Ovary (tissue), 3 donors: Measurements from ENCODE around the gene NAV2.

Experiments
- CTCF ChIP-seq, 3 donors: fragments of 450-650 bp in 2 of 3; fragments of 200-600 bp in 1 of 3; IDR thresholded peaks; one replicate each; pipeline versions ENCODE4 v1.5.1 to v1.8.0; 2016 to 2022; ENCODE audit warnings: antibody characterized with exemption in 3 of 3, mild to moderate bottlenecking in 1 of 3
- EP300 ChIP-seq: sonication (generic); formaldehyde crosslinking; IDR thresholded peaks from one replicate; pipeline ENCODE4 v1.6.1; 2017; ENCODE audit warnings: antibody characterized with exemption
- POLR2A ChIP-seq: fragments of 450-650 bp; IDR thresholded peaks from one replicate; pipeline ENCODE4 v1.6.1; 2017; ENCODE audit warnings: antibody characterized with exemption, mild to moderate bottlenecking, moderate library complexity
- donor health status: DM: no; HTN: no; CAD: no.

DNA sequence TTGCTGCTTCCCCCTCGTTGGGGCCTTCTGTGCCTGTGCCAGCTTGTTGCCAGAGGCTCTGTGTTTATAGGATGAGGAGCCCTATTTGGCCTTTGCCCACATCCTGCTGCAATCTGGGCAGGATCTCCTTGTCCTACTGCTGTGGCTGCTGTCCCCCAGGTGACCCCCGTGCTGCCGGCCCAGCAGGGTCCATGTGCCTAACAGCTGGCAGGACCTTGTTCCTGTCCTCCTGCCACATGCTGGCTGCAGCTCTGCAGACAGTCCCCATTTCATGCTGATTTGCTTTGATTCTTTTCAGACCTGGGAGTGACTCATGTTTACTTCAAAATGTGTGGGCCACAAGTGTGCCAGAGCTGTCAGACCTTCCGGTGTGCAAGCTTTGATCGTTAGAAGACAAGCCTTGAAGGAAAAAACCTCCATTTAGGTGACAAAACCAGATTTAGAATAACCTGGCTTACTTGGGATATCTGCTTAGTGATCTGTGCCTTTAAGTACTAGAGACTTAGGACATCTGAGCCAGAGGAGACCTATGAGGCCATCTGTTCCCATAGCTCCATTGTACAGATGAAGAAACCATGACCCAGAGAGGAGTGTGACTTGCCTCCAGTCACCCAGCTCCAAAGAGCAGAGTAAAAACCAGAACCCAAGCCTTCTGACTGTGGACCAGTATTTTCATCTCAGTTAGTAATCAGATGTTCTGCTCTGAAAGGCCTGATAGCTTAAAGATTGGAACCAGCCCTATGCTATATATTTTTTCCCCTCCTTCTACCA lies 11.1 kb downstream of the NAV2 start:
- no peak for TF ChIP-seq EP300
- no peak for TF ChIP-seq POLR2A
- no peak for TF ChIP-seq CTCF (IDR thresholded peaks at IDR 0.05)
